ENCODE measurements around the gene RIMBP2. TPM values are rescaled to one million over a fixed set of nuclear protein-coding genes. Genes with fewer than 3 reads are reported as not detected.

RIMBP2 gene
- total and polyA plus RNA-seq, 4 donors: 0.05 to 2.9 (median 0.95) TPM

DNA sequence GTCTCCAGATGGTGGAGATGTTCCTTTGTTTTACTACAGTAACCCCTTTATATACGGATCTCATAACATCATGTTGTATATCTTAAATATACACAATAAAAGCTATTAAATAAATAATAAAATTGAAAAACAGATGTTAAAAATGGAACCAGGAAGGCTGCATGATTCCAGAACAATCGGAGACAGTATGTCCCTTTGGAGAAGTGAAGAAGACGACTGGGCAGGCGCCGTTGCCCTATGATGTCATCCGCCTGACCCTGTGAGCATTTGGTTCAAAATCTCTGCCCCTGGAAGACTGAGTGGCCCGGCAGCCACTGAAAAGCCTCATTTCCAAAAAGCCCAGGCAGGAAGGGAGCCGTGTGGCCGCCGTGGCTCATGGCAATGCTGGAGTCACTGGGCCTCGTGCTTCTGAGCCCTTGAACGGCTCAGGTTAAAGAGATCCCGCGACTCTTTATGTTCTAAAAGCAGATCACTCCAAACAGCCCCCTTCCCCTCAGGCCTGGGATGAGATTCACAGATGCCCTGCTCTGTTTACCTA is 30.8 kb downstream of the RIMBP2 start:
- Histone ChIP-seq H3K27ac (ENCODE audit: low read depth in 1 of 2, low read length in 1 of 2) (no peak overlapping the region), H3K27me3 (ENCODE audit: control insufficient read depth in 3 of 3, insufficient read depth in 3 of 3, low read length in 2 of 3) (peaks cover 0 to 17% (median 4%) of the 10 kb centered on the region in 3 donors), H3K9ac (ENCODE audit: insufficient read depth in 1 of 2, low read length in 2 of 2) (no peak overlapping the region), H3K4me3 (no peak overlapping the region), H3K36me3 (ENCODE audit: control insufficient read depth in 4 of 4, insufficient read depth in 4 of 4, low read length in 4 of 4) (no peaks in the 10 kb centered on the region), H3K4me1 (ENCODE audit: control insufficient read depth in 5 of 5, insufficient read depth in 5 of 5, low read length in 5 of 5) (no peaks in the 10 kb centered on the region), H3K9me3 (ENCODE audit: control insufficient read depth in 4 of 4, insufficient read depth in 3 of 4, low read length in 3 of 4) (peaks cover 0 to 2% (median 0%) of the 10 kb centered on the region in 4 donors)
- WGBS, 2 donors: 68 to 85% methylated on average over 14 of the region's 14 CpGs
- TF ChIP-seq CTCF (IDR thresholded peaks at IDR 0.05; ENCODE audit: control extremely low read depth, extremely low read depth): no peak
- no peak for DNase-seq
- no peak for ATAC-seq (ENCODE audit: insufficient read depth, low FRiP score)

- Histone ChIP-seq H3K4me1 (ENCODE audit: control insufficient read depth in 5 of 5, insufficient read depth in 5 of 5, low read length in 5 of 5) (no peaks in the 10 kb centered on the region), H3K9me3 (ENCODE audit: control insufficient read depth in 4 of 4, insufficient read depth in 3 of 4, low read length in 3 of 4) (peaks cover 0 to 2% (median 0%) of the 10 kb centered on the region in 4 donors), H3K9ac (ENCODE audit: insufficient read depth in 1 of 2, low read length in 2 of 2) (no peak overlapping the region), H3K27me3 (ENCODE audit: control insufficient read depth in 3 of 3, insufficient read depth in 3 of 3, low read length in 2 of 3) (peaks cover 0 to 17% (median 4%) of the 10 kb centered on the region in 3 donors), H3K36me3 (ENCODE audit: control insufficient read depth in 4 of 4, insufficient read depth in 4 of 4, low read length in 4 of 4) (no peaks in the 10 kb centered on the region), H3K4me3 (no peak overlapping the region), H3K27ac (ENCODE audit: low read depth in 1 of 2, low read length in 1 of 2) (no peak overlapping the region)
- DNase-seq: no peak
- ATAC-seq (ENCODE audit: insufficient read depth, low FRiP score): no peak
- TF ChIP-seq CTCF (IDR thresholded peaks at IDR 0.05; ENCODE audit: control extremely low read depth, extremely low read depth): no peak
- WGBS, 2 donors: 72 to 80% methylated on average over 3 of the region's 3 CpGs
These were observed 32.3 kb downstream of the RIMBP2 start for GRCh38 chr12:130683811-130684210.

DNA sequence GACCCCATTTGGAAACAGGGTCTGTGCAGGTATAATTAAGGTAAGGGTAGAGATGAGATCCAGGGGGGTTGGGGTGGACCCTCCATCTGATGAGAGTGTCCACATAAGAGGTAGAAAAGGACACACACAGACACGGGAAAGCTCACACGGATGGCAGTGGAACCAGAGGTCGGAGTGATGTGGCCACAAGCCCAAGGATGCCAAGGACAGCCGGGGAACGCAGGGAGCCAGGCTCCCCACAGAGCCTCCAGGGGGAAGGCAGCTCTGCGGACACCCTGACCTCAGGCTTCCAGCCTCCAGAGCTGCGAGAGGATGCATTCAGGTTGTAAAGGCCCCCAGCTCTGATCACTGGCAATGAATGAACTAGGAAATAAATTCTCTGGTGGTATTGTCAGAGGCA is 33.0 kb downstream of the RIMBP2 start:
- Histone ChIP-seq H3K27ac (ENCODE audit: low read depth in 1 of 2, low read length in 1 of 2) (no peak overlapping the region), H3K4me3 (no peak overlapping the region), H3K36me3 (ENCODE audit: control insufficient read depth in 4 of 4, insufficient read depth in 4 of 4, low read length in 4 of 4) (no peaks in the 10 kb centered on the region), H3K9me3 (ENCODE audit: control insufficient read depth in 4 of 4, insufficient read depth in 3 of 4, low read length in 3 of 4) (peaks cover 0 to 2% (median 0%) of the 10 kb centered on the region in 4 donors), H3K4me1 (ENCODE audit: control insufficient read depth in 5 of 5, insufficient read depth in 5 of 5, low read length in 5 of 5) (no peaks in the 10 kb centered on the region), H3K27me3 (ENCODE audit: control insufficient read depth in 3 of 3, insufficient read depth in 3 of 3, low read length in 2 of 3) (peaks cover 0 to 17% (median 4%) of the 10 kb centered on the region in 3 donors), H3K9ac (ENCODE audit: insufficient read depth in 1 of 2, low read length in 2 of 2) (no peak overlapping the region)
- ATAC-seq (ENCODE audit: insufficient read depth, low FRiP score) (no peak), DNase-seq (no peak)
- WGBS, 2 donors: 81 to 86% methylated on average over 7 of the region's 7 CpGs
- TF ChIP-seq CTCF (IDR thresholded peaks at IDR 0.05; ENCODE audit: control extremely low read depth, extremely low read depth): no peak

Data from lung (tissue), 12 donors.